ENCODE measurements around the gene DYNC1LI1. TPM values are rescaled to one million over a fixed set of nuclear protein-coding genes. Genes with fewer than 3 reads are reported as not detected.

The DYNC1LI1 gene
- total and polyA plus RNA-seq, 9 of the 15 experiments (the other 6 are each of a cell fraction or from before 2014, with no cell fraction given) = 21.0 to 85.4 (median 61.3) TPM

GRCh38 chr3:32502118-32502945 is 68.3 kb downstream of the DYNC1LI1 start, which contains the start of gene CMTM6 (continued):
- TF ChIP-seq FOXP4 (CRISPR knock-in tag; IDR thresholded peaks at IDR 0.05; ENCODE audit: borderline replicate concordance) (no peak), DACH1 (IDR thresholded peaks at IDR 0.05; ENCODE audit: partially characterized antibody) (no peak), NEUROD1 (IDR thresholded peaks at IDR 0.05; ENCODE audit: borderline replicate concordance, low read depth, low read length, partially characterized antibody) (peak; percentile 77), DLX4 (CRISPR knock-in tag; IDR thresholded peaks at IDR 0.05) (no peak), PHB2 (IDR thresholded peaks at IDR 0.05; ENCODE audit: low read depth) (no peak), HBP1 (CRISPR knock-in tag; IDR thresholded peaks at IDR 0.05) (no peak), RHOXF2B (CRISPR knock-in tag; conservative IDR thresholded peaks at IDR 0.05) (no peak), SIRT6 (IDR thresholded peaks at IDR 0.05; ENCODE audit: low read depth, low read length) (no peak), MTA3 (IDR thresholded peaks at IDR 0.05; ENCODE audit: borderline replicate concordance) (peak; percentile 76; the same call in 1 of the 2 replicates), CTBP1 (IDR thresholded peaks at IDR 0.05; ENCODE audit: borderline replicate concordance) (peak; percentile 79; the same call in 1 of the 2 replicates), L3MBTL2 (IDR thresholded peaks at IDR 0.05) (peak; percentile 39; the same call in 1 of the 2 replicates), ZBTB43 (CRISPR knock-in tag; IDR thresholded peaks at IDR 0.05) (no peak), RERE (CRISPR knock-in tag; IDR thresholded peaks at IDR 0.05; ENCODE audit: borderline replicate concordance) (no peak), TAF1 (IDR thresholded peaks at IDR 0.05; ENCODE audit: control insufficient read depth, extremely low read depth, insufficient read depth, low read length, severe bottlenecking) (peak; percentile 61), TCF3 (CRISPR knock-in tag; IDR thresholded peaks at IDR 0.05) (peak; percentile 70)

Measured in K562 (cell line).